Lung (tissue), 12 donors: ENCODE results near the gene GFPT2. TPM values are rescaled to one million over a fixed set of nuclear protein-coding genes. Genes with fewer than 3 reads are reported as not detected.

ENCODE experiments used
- ATAC-seq: fragments of 200-7000 bp; cut with Tn5 transposase; one replicate; pipeline ENCODE4 v1.9.1; 2020; ENCODE audit warnings: moderate number of reproducible peaks; ENCODE audit not compliant: insufficient read depth, low FRiP score
- DNase-seq, 3 donors: peaks; one replicate each; pipeline ENCODE4 v3.0.0-alpha.2; 2013 to 2017
- H3K27ac ChIP-seq, 2 donors: one replicate each; pipeline ENCODE4 v1.5.1; 2013; ENCODE audit warnings: mild to moderate bottlenecking in 2 of 2, moderate library complexity in 2 of 2, control low read depth in 1 of 2, inconsistent platforms in 1 of 2, low read depth in 1 of 2, low read length in 1 of 2
- H3K27me3 ChIP-seq, 3 donors: one replicate each; pipeline ENCODE4 v1.5.1; 2013; ENCODE audit warnings: low read length in 2 of 3; ENCODE audit not compliant: control insufficient read depth in 3 of 3, insufficient read depth in 3 of 3
- H3K36me3 ChIP-seq, 4 donors: one replicate each; pipeline ENCODE4 v1.5.1; 2013; ENCODE audit warnings: low read length in 4 of 4, mild to moderate bottlenecking in 1 of 4, moderate library complexity in 1 of 4; ENCODE audit not compliant: control insufficient read depth in 4 of 4, insufficient read depth in 4 of 4
- H3K4me1 ChIP-seq, 5 donors: one replicate each; pipeline ENCODE4 v1.5.1; 2013; ENCODE audit warnings: low read length in 5 of 5, mild to moderate bottlenecking in 2 of 5, moderate library complexity in 1 of 5; ENCODE audit not compliant: control insufficient read depth in 5 of 5, insufficient read depth in 5 of 5
- H3K4me3 ChIP-seq: one replicate; pipeline ENCODE4 v1.5.1; 2013; ENCODE audit warnings: mild to moderate bottlenecking, control low read depth, moderate library complexity
- H3K9ac ChIP-seq, 2 donors: one replicate each; pipeline ENCODE4 v1.5.1; 2013; ENCODE audit warnings: low read length in 2 of 2, control low read depth in 1 of 2; ENCODE audit not compliant: insufficient read depth in 1 of 2
- H3K9me3 ChIP-seq, 4 donors: one replicate each; pipeline ENCODE4 v1.5.1; 2013; ENCODE audit warnings: low read length in 3 of 4, mild to moderate bottlenecking in 1 of 4, moderate library complexity in 1 of 4; ENCODE audit not compliant: control insufficient read depth in 4 of 4, insufficient read depth in 3 of 4
- CTCF ChIP-seq: IDR thresholded peaks from 2 replicates; pipeline ENCODE4 v1.5.1; 2012; ENCODE audit warnings: mild to moderate bottlenecking; ENCODE audit errors: control extremely low read depth, extremely low read depth
- WGBS, 2 donors: extraction: QIAGEN DNeasy Blood & Tissue Kit; methylation state at CpG; one replicate each; pipeline ENCODE4 v1.1.7; 2013; 5-methylcytosine and 5-hydroxymethylcytosine counted together
- polyA plus RNA-seq, 2 donors: library from polyadenylated mRNA; stranded (reverse); fragments of 200-250 nt; gene quantifications; one replicate each; pipeline ENCODE4 v1.2.1, GENCODE V29; 2013
- total RNA-seq, 2 donors: library from RNA; depleted of rRNA in 1 of 2; stranded (reverse); fragments of >200 nt in 1 of 2; gene quantifications; one replicate each; pipeline ENCODE4 v1.2.1, GENCODE V29; 2014 to 2021
- donor health status: control.
- donor health status: control.
- donor health status: Bipolar disorder and iron deficiency.
- donor health status: healthy.
- donor health status: DM: yes; HTN: yes; CAD: no.

The GFPT2 gene
- total and polyA plus RNA-seq, 4 donors = 11.1 to 26.6 (median 17.3) TPM

- 92 to 96% methylated on average over 14 of the region's 14 CpGs for WGBS, 2 donors
Measured at GRCh38 chr5:180323160-180323559, 30.0 kb downstream of the GFPT2 start.

GRCh38 chr5:180318456-180319089, 34.6 kb downstream of the GFPT2 start:
- ATAC-seq (no peak), DNase-seq (no peak)
- Histone ChIP-seq H3K9me3 (peaks cover 0 to 1% (median 0%) of the 10 kb centered on the region in 4 donors), H3K4me1 (no peaks in the 10 kb centered on the region), H3K27ac (no peak overlapping the region), H3K36me3 (peaks cover 0 to 4% (median 0%) of the 10 kb centered on the region in 4 donors), H3K4me3 (no peak overlapping the region), H3K27me3 (no peaks in the 10 kb centered on the region), H3K9ac (no peak overlapping the region)
- no peak for TF ChIP-seq CTCF
- 89 to 93% methylated on average over 23 of the region's 23 CpGs for WGBS, 2 donors

More at GRCh38 chr5:180323160-180323559, 30.0 kb downstream of the GFPT2 start:
- no peak overlapping the region for H3K27ac ChIP-seq
- no peak for TF ChIP-seq CTCF
- no peaks in the 10 kb centered on the region for H3K4me1 ChIP-seq
- DNase-seq = no peak
- no peak for ATAC-seq
- H3K27me3 ChIP-seq = no peaks in the 10 kb centered on the region
- H3K9me3 ChIP-seq = no peaks in the 10 kb centered on the region
- no peak overlapping the region for H3K4me3 ChIP-seq
- H3K36me3 ChIP-seq = no peaks in the 10 kb centered on the region
- H3K9ac ChIP-seq = no peak overlapping the region

GRCh38 chr5:180316586-180316985, 36.5 kb downstream of the GFPT2 start:
- H3K9ac ChIP-seq = no peak overlapping the region
- H3K4me3 ChIP-seq = no peak overlapping the region
- peaks cover 0 to 1% (median 0%) of the 10 kb centered on the region in 4 donors for H3K9me3 ChIP-seq
- peaks cover 0 to 4% (median 0%) of the 10 kb centered on the region in 4 donors for H3K36me3 ChIP-seq
- no peak for ATAC-seq
- no peak for TF ChIP-seq CTCF
- no peaks in the 10 kb centered on the region for H3K4me1 ChIP-seq
- DNase-seq = no peak
- WGBS, 2 donors = 95% methylated on average over 20 of the region's 20 CpGs
- no peak overlapping the region for H3K27ac ChIP-seq
- H3K27me3 ChIP-seq = no peaks in the 10 kb centered on the region
